ENCODE results near the gene TTC24. TPM values are rescaled to one million over a fixed set of nuclear protein-coding genes. Genes with fewer than 3 reads are reported as not detected.

The TTC24 gene
- polyA plus RNA-seq, 1 donor from 2014 or later: not detected

GRCh38 chr1:156584813-156585212 lies 5.3 kb downstream of the TTC24 start:
- H3F3A ChIP-seq (ENCODE audit: insufficient read depth, low read length, poor library complexity, severe bottlenecking): no peaks in the 10 kb centered on the region
- no peaks in the 10 kb centered on the region for H3K9me3 ChIP-seq (ENCODE audit: low read length)
- no peak overlapping the region for H3K27ac ChIP-seq (ENCODE audit: low read length)
- H3K79me2 ChIP-seq (replicated peaks; ENCODE audit: insufficient read depth, low read length): no peaks in the 10 kb centered on the region
- H3K4me3 ChIP-seq (ENCODE audit: low read length): no peak overlapping the region
- H3K9me2 ChIP-seq (ENCODE audit: insufficient read depth, low read length): no peaks in the 10 kb centered on the region
- H4K20me1 ChIP-seq (ENCODE audit: insufficient read depth): no peaks in the 10 kb centered on the region
- TF ChIP-seq MXI1 (conservative IDR thresholded peaks at IDR 0.05; ENCODE audit: poor library complexity, severe bottlenecking): no peak
- TF ChIP-seq, protein P1, sequence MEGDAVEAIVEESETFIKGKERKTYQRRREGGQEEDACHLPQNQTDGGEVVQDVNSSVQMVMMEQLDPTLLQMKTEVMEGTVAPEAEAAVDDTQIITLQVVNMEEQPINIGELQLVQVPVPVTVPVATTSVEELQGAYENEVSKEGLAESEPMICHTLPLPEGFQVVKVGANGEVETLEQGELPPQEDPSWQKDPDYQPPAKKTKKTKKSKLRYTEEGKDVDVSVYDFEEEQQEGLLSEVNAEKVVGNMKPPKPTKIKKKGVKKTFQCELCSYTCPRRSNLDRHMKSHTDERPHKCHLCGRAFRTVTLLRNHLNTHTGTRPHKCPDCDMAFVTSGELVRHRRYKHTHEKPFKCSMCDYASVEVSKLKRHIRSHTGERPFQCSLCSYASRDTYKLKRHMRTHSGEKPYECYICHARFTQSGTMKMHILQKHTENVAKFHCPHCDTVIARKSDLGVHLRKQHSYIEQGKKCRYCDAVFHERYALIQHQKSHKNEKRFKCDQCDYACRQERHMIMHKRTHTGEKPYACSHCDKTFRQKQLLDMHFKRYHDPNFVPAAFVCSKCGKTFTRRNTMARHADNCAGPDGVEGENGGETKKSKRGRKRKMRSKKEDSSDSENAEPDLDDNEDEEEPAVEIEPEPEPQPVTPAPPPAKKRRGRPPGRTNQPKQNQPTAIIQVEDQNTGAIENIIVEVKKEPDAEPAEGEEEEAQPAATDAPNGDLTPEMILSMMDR (IDR thresholded peaks at IDR 0.05; ENCODE audit: poor library complexity, severe bottlenecking): no peak
- no peak for TF ChIP-seq EP300 (conservative IDR thresholded peaks at IDR 0.05; ENCODE audit: poor library complexity, severe bottlenecking)
- no peak for TF ChIP-seq EZH2 (IDR thresholded peaks at IDR 0.05; ENCODE audit: borderline replicate concordance, insufficient read depth, low read length, poor library complexity, severe bottlenecking)
- TF ChIP-seq, protein P2, sequence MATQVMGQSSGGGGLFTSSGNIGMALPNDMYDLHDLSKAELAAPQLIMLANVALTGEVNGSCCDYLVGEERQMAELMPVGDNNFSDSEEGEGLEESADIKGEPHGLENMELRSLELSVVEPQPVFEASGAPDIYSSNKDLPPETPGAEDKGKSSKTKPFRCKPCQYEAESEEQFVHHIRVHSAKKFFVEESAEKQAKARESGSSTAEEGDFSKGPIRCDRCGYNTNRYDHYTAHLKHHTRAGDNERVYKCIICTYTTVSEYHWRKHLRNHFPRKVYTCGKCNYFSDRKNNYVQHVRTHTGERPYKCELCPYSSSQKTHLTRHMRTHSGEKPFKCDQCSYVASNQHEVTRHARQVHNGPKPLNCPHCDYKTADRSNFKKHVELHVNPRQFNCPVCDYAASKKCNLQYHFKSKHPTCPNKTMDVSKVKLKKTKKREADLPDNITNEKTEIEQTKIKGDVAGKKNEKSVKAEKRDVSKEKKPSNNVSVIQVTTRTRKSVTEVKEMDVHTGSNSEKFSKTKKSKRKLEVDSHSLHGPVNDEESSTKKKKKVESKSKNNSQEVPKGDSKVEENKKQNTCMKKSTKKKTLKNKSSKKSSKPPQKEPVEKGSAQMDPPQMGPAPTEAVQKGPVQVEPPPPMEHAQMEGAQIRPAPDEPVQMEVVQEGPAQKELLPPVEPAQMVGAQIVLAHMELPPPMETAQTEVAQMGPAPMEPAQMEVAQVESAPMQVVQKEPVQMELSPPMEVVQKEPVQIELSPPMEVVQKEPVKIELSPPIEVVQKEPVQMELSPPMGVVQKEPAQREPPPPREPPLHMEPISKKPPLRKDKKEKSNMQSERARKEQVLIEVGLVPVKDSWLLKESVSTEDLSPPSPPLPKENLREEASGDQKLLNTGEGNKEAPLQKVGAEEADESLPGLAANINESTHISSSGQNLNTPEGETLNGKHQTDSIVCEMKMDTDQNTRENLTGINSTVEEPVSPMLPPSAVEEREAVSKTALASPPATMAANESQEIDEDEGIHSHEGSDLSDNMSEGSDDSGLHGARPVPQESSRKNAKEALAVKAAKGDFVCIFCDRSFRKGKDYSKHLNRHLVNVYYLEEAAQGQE (IDR thresholded peaks at IDR 0.05; ENCODE audit: borderline replicate concordance): no peak
- TF ChIP-seq POLR2AphosphoS5 (IDR thresholded peaks at IDR 0.05): no peak
- no peak for TF ChIP-seq SMC3 (conservative IDR thresholded peaks at IDR 0.05; ENCODE audit: poor library complexity)
- TF ChIP-seq TAF1 (IDR thresholded peaks at IDR 0.05; ENCODE audit: low read depth): no peak
- TF ChIP-seq RAD21 (conservative IDR thresholded peaks at IDR 0.05): no peak
- no peak overlapping the region for H3K9ac ChIP-seq (ENCODE audit: low read length)
- H2AFZ ChIP-seq (ENCODE audit: low read depth, low read length): no peak overlapping the region
- no peak overlapping the region for H3K4me2 ChIP-seq (ENCODE audit: low read length)
- no peaks in the 10 kb centered on the region for H3K36me3 ChIP-seq (ENCODE audit: insufficient read depth, low read length)
- H3K27me3 ChIP-seq (ENCODE audit: insufficient read depth, low read depth, low read length): no peaks in the 10 kb centered on the region

DNA sequence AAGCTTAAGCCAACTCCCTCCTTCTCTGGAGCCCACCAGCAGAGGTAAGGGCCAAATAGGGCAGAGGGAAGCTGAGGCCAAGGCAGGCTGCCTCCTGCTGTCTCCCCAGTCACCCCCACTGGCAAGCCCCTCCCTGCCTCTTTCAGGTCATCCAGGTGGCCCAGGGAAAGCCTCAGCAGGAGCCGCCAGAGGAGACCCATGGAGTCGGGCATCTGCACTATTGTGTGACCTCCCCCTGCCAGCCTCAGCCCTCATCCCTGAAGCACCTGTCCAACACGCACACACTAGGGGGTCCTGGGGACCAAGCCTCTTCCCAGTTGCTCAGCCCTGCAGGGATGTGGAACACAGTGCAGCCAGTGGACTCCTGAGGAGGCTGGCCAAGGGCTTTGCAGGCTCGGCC lies 6.8 kb downstream of the TTC24 start:
- Histone ChIP-seq H3K4me2 (ENCODE audit: low read length) (no peak overlapping the region), H3K27ac (ENCODE audit: low read length) (no peak overlapping the region), H3F3A (ENCODE audit: insufficient read depth, low read length, poor library complexity, severe bottlenecking) (no peaks in the 10 kb centered on the region), H3K79me2 (replicated peaks; ENCODE audit: insufficient read depth, low read length) (no peaks in the 10 kb centered on the region), H3K27me3 (ENCODE audit: insufficient read depth, low read depth, low read length) (no peaks in the 10 kb centered on the region), H4K20me1 (ENCODE audit: insufficient read depth) (no peaks in the 10 kb centered on the region), H3K9me3 (ENCODE audit: low read length) (no peaks in the 10 kb centered on the region), H3K9ac (ENCODE audit: low read length) (no peak overlapping the region), H3K36me3 (ENCODE audit: insufficient read depth, low read length) (no peaks in the 10 kb centered on the region), H3K9me2 (ENCODE audit: insufficient read depth, low read length) (no peaks in the 10 kb centered on the region), H2AFZ (ENCODE audit: low read depth, low read length) (no peak overlapping the region), H3K4me3 (ENCODE audit: low read length) (no peak overlapping the region)
- TF ChIP-seq TAF1 (IDR thresholded peaks at IDR 0.05; ENCODE audit: low read depth): no peak
- TF ChIP-seq, protein P1 (IDR thresholded peaks at IDR 0.05; ENCODE audit: poor library complexity, severe bottlenecking): no peak
- TF ChIP-seq MXI1 (conservative IDR thresholded peaks at IDR 0.05; ENCODE audit: poor library complexity, severe bottlenecking): no peak
- TF ChIP-seq, protein P2 (IDR thresholded peaks at IDR 0.05; ENCODE audit: borderline replicate concordance): no peak
- TF ChIP-seq RAD21 (conservative IDR thresholded peaks at IDR 0.05): no peak
- TF ChIP-seq EZH2 (IDR thresholded peaks at IDR 0.05; ENCODE audit: borderline replicate concordance, insufficient read depth, low read length, poor library complexity, severe bottlenecking): no peak
- TF ChIP-seq SMC3 (conservative IDR thresholded peaks at IDR 0.05; ENCODE audit: poor library complexity): no peak
- no peak for TF ChIP-seq POLR2AphosphoS5 (IDR thresholded peaks at IDR 0.05)
- no peak for TF ChIP-seq EP300 (conservative IDR thresholded peaks at IDR 0.05; ENCODE audit: poor library complexity, severe bottlenecking)

Measured in neural cell (in vitro differentiated cells).